Neutrophil (primary cell): Measurements from ENCODE around the gene R3HDM2.

Experiments
- H3K27ac ChIP-seq: fragments of 200-600 bp; sonication (generic); 2 replicates; pipeline ENCODE4 v1.5.1; 2016; ENCODE audit warnings: mild to moderate bottlenecking, moderate library complexity
- H3K27me3 ChIP-seq: fragments of 200-600 bp; sonication (generic); 2 replicates; pipeline ENCODE4 v1.6.0; 2016; ENCODE audit warnings: mild to moderate bottlenecking
- H3K36me3 ChIP-seq: fragments of 200-600 bp; sonication (generic); 2 replicates; pipeline ENCODE4 v1.5.1; 2017
- H3K4me1 ChIP-seq, 2 experiments: fragments of 200-600 bp in 1 of 2; sonication (generic) in 1 of 2; 1 replicate in 1 of 2; 2 replicates in 1 of 2; pipeline versions ENCODE4 v1.5.1 to v1.6.1; 2013 to 2016; ENCODE audit warnings: low read depth in 1 of 2, low read length in 1 of 2, mild to moderate bottlenecking in 1 of 2, moderate library complexity in 1 of 2; ENCODE audit not compliant: control insufficient read depth in 1 of 2, insufficient read depth in 1 of 2
- H3K4me3 ChIP-seq, 2 experiments: fragments of 200-600 bp in 1 of 2; sonication (generic) in 1 of 2; 1 replicate in 1 of 2; 2 replicates in 1 of 2; pipeline ENCODE4 v1.5.1; 2013 to 2016; ENCODE audit warnings: low read depth in 1 of 2, low read length in 1 of 2, mild to moderate bottlenecking in 1 of 2, moderate library complexity in 1 of 2
- H3K9me3 ChIP-seq: fragments of 200-600 bp; sonication (generic); 2 replicates; pipeline ENCODE4 v1.5.1; 2016
- TF ChIP-seq, protein P1 (sequence below): fragments of 200-600 bp; sonication (generic); IDR thresholded peaks from 2 replicates; pipeline ENCODE4 v1.5.1; 2016; ENCODE audit warnings: antibody characterized with exemption

Gene R3HDM2

DNA sequence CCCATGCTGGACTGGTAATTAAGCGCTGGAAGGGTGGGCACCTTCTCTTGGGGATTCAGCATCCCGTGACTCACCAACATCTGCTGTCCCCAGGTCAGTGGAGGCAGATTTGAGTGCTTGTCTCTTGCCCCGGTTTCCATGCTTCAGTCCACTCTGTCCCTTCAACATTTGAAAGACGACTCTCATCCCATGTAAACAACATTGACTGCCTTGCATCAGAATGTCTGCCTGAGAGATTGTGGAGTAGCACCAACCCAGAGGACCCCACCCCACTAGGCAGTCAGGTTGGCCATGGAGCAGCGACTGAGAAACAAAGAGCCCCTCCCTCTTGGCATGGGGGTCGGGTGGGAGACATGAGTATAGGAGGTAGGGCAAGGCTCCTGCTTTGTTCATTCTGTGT is 174.9 kb downstream of the R3HDM2 start:
- no peaks in the 10 kb centered on the region for H3K27me3 ChIP-seq
- H3K36me3 ChIP-seq, result peaks cover 71% of the 10 kb centered on the region
- H3K9me3 ChIP-seq, result no peaks in the 10 kb centered on the region
- no peak overlapping the region for H3K27ac ChIP-seq
- H3K4me1 ChIP-seq, result no peaks in the 10 kb centered on the region
- TF ChIP-seq, protein P1, sequence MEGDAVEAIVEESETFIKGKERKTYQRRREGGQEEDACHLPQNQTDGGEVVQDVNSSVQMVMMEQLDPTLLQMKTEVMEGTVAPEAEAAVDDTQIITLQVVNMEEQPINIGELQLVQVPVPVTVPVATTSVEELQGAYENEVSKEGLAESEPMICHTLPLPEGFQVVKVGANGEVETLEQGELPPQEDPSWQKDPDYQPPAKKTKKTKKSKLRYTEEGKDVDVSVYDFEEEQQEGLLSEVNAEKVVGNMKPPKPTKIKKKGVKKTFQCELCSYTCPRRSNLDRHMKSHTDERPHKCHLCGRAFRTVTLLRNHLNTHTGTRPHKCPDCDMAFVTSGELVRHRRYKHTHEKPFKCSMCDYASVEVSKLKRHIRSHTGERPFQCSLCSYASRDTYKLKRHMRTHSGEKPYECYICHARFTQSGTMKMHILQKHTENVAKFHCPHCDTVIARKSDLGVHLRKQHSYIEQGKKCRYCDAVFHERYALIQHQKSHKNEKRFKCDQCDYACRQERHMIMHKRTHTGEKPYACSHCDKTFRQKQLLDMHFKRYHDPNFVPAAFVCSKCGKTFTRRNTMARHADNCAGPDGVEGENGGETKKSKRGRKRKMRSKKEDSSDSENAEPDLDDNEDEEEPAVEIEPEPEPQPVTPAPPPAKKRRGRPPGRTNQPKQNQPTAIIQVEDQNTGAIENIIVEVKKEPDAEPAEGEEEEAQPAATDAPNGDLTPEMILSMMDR, result no peak
- H3K4me3 ChIP-seq, result no peak overlapping the region

DNA sequence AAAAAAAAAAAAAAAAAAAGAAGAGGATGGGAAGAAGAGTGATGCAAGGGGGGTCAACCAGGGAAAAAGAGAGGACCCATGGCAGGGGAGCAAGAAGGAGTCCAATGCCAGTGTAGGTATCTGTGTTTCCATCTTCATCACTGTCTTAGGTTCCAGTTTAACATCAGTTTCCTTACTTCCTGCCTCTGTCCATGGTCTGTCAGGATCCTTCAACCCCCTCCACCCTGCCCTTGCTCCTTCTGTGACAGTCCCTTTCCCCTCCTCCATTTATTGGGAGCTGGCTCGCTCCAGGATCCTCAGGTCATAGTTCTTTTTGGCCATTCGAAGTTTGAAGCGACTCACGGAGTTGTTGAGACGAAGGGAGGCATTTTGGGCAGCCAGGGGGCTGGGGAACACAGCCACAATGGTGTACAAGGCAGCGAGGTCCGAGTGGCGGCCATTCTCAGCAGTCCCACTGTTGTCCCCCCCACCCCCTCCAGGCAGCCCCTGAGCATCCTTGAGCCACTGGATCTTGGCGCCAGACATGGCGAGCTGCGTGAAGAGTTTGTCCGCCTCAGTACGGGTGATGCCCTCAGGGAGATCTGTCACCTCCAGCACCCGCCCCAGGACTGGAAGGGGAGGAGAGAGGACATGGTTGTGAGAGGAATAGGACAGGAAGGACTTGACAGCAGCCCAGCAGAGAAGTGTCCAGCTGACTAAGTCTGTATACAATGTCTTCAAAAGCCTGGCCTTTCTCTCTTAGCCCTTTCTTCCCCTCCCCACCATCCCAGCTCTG is 176.2 kb downstream of the R3HDM2 start:
- no peak overlapping the region for H3K27ac ChIP-seq
- H3K4me3 ChIP-seq, result no peak overlapping the region
- H3K27me3 ChIP-seq, result no peaks in the 10 kb centered on the region
- no peaks in the 10 kb centered on the region for H3K4me1 ChIP-seq
- TF ChIP-seq, protein P1, result no peak
- H3K36me3 ChIP-seq, result peaks cover 60% of the 10 kb centered on the region
- no peaks in the 10 kb centered on the region for H3K9me3 ChIP-seq

DNA sequence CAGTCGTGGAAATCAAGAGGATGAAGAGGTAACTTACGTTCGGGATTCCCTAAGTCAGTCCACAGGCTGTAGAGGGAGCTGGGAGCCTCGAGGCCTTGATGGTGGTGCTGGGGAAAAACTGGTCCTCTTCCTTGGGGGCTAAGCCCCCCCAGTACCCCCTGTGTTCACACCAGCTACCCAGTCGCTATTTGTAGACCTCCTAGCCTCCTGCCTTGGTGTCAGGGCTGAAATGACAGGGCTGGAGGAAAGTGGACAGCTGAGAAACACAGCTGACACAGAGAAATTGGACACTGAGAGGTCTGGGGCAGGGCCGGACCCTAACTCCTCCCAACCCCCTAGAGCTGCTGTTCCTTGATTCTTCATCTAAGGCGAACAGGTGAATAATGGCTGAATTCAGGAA is 179.9 kb downstream of the R3HDM2 start, which contains the start of gene STAC3:
STAC3 (minus strand) TSS at position 232 of the 400 bp plus-strand sequence. CDS start 1,551 bp downstream, outside the sequence.
- no peak within 1 kb of the TSS for H3K27ac ChIP-seq
- no peaks in the 10 kb centered on the region for H3K9me3 ChIP-seq
- H3K4me1 ChIP-seq, result peaks cover 9 to 11% of the 10 kb centered on the region in 2 experiments
- TF ChIP-seq, protein P1, result no peak
- peaks cover 27% of the 10 kb centered on the region for H3K36me3 ChIP-seq
- H3K27me3 ChIP-seq, result no peaks in the 10 kb centered on the region
- H3K4me3 ChIP-seq, result no peak within 1 kb of the TSS

DNA sequence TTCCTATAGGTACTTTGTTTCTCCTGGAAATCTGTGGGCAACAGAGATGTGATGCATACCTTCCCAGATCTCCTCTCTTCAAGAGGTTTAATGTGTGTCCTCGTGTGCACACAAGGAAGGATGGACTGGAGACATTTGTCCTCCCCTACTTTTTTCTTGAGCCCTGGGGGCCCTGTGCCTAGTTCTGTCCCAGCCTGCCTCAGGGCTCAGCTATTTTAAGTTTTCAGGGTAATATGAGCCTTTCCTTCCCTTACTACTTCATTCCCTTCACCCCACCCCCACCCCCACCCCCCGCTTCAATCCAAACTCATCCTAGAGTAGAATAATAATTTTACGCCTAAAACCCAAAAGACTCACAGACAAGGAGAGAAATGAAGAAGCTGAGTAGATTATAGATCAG is 180.3 kb downstream of the R3HDM2 start:
- H3K27me3 ChIP-seq, result no peaks in the 10 kb centered on the region
- H3K4me1 ChIP-seq, result peaks cover 9 to 11% of the 10 kb centered on the region in 2 experiments
- H3K9me3 ChIP-seq, result no peaks in the 10 kb centered on the region
- H3K36me3 ChIP-seq, result peaks cover 23% of the 10 kb centered on the region
- H3K4me3 ChIP-seq, result no peak overlapping the region
- H3K27ac ChIP-seq, result no peak overlapping the region
- TF ChIP-seq, protein P1, result no peak

DNA sequence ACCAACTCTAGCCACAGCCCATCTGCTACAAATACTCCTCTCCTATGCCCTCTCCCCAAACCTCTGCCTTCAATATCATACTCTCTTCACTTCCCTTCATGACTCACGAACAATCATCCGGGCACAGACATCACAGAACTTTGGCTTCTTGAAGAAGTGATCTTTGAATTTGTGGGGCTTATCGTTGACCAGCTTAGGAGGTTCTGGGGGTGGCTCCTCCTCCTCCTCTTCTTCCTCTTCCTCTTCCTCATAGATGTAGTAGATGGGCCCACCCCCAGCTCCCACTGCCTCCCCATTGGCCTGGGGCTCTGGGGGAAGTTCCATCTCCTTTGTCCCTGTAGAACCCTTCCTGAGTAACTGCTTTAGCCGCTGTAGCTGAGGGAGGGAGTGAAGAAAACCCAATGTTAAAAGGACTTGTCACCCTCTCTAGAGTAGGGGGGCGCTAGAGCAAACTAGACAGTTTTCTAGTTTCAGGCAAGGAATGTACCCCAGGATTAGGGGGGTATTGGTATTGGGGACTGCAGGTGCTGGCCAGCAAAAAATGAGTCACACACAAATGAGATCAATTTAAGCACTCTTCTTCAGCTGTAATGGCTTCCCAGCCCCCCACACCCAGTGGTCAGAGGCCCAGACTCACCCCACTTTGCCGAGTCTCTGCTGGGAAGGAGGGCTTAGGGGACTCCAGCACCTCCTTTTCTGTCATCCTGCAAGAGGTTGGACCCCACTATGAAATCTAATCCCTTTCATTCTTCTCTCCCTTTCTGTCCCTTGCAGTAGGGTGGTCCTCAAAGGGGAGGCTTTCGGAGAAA is 181.7 kb downstream of the R3HDM2 start:
- no peak overlapping the region for H3K27ac ChIP-seq
- H3K27me3 ChIP-seq, result peaks cover 8% of the 10 kb centered on the region
- H3K9me3 ChIP-seq, result no peaks in the 10 kb centered on the region
- H3K4me1 ChIP-seq, result peaks cover 9 to 11% of the 10 kb centered on the region in 2 experiments
- H3K36me3 ChIP-seq, result peaks cover 11% of the 10 kb centered on the region
- TF ChIP-seq, protein P1, result no peak
- H3K4me3 ChIP-seq, result peak overlapping the region in 1 of 2 experiments; percentile 20
